Cardiac muscle cell (in vitro differentiated cells and primary cell): ENCODE results near the gene TMEM120B. TPM values are rescaled to one million over a fixed set of nuclear protein-coding genes. Genes with fewer than 3 reads are reported as not detected.

Source experiments
- DNase-seq, 2 donors: peaks; one replicate each; pipeline versions ENCODE4 v3.0.0 to v3.0.0-alpha.2; 2010 to 2017; ENCODE audit warnings: low read depth in 1 of 2, low spot score in 1 of 2
- H3K27ac ChIP-seq: fragments of 200-600 bp; sonication (generic); 2 replicates; pipeline ENCODE4 v1.5.1; 2016
- H3K27me3 ChIP-seq: fragments of 200-600 bp; sonication (generic); 2 replicates; pipeline ENCODE4 v1.6.0; 2016; ENCODE audit warnings: control low read depth
- H3K36me3 ChIP-seq: fragments of 200-600 bp; sonication (generic); 2 replicates; pipeline ENCODE4 v1.5.1; 2016; ENCODE audit warnings: control low read depth
- H3K4me1 ChIP-seq: fragments of 200-600 bp; sonication (generic); 2 replicates; pipeline ENCODE4 v1.8.1; 2017; ENCODE audit warnings: low read depth, mild to moderate bottlenecking, mixed run types
- H3K4me3 ChIP-seq: fragments of 200-600 bp; sonication (generic); 2 replicates; pipeline ENCODE4 v1.5.1; 2016; ENCODE audit warnings: mild to moderate bottlenecking
- H3K9me3 ChIP-seq: fragments of 200-600 bp; sonication (generic); 2 replicates; pipeline ENCODE4 v1.5.1; 2017; ENCODE audit warnings: low read depth, mild to moderate bottlenecking, control low read depth
- CTCF ChIP-seq: IDR thresholded peaks from 2 replicates; pipeline ENCODE4 v1.5.1; 2012; ENCODE audit warnings: low read depth, mild to moderate bottlenecking, low read length
- polyA plus RNA-seq: library from polyadenylated mRNA; unstranded; fragments of >200 nt; fragmentation: Nextera tagmentation; extraction: Ambion mirVana; gene quantifications from 2 replicates; pipeline ENCODE4 v1.2.1, GENCODE V29; 2016
- total RNA-seq: library from RNA; depleted of rRNA; stranded (reverse); fragments of >200 nt; gene quantifications from 2 replicates; pipeline ENCODE4 v1.2.3, GENCODE V29; 2016

The TMEM120B gene
- total and polyA plus RNA-seq, 2 experiments from 2014 or later, result 19.7 to 30.7 TPM

DNA sequence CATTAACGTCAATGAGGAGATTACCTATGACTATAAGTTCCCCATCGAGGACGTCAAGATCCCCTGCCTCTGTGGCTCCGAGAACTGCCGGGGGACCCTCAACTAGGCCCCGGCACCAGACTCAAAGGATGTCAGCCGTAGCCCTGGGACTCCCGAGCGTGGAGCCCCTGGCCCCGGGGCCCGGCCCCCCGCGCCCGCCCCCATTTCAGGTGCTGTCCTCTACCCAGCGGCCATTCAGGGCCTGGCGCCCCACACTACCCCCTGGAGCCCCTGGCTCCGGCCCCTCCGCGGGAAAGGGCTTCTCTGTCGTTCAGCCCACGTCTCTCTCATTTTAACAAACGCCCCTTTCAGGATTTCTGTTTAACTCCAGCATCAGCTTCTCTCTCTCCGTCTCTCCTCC lies 117.6 kb downstream of the TMEM120B start:
- Histone ChIP-seq H3K27me3 (no peaks in the 10 kb centered on the region), H3K4me3 (no peak overlapping the region), H3K9me3 (no peaks in the 10 kb centered on the region), H3K4me1 (peaks cover 5% of the 10 kb centered on the region), H3K27ac (peak overlapping the region; percentile 62), H3K36me3 (peaks cover 11% of the 10 kb centered on the region)
- no peak for TF ChIP-seq CTCF
- no peak for DNase-seq

- Histone ChIP-seq H3K4me1 (peaks cover 5% of the 10 kb centered on the region), H3K36me3 (peaks cover 11% of the 10 kb centered on the region), H3K27me3 (no peaks in the 10 kb centered on the region), H3K4me3 (no peak overlapping the region), H3K9me3 (no peaks in the 10 kb centered on the region), H3K27ac (peak overlapping the region; percentile 62)
- no peak for DNase-seq
- TF ChIP-seq CTCF, result no peak
These were observed 118.2 kb downstream of the TMEM120B start for GRCh38 chr12:121830588-121831265.

Other genes with a start within 250 kb of the TMEM120B start
- gene KDM2B, start 131.7 kb upstream of the TMEM120B start, total RNA-seq, result 70.5 and 82.1 TPM in 2 replicates
- 30.8 and 35.8 TPM in 2 replicates for gene KDM2B, start 131.7 kb upstream of the TMEM120B start, polyA plus RNA-seq
- 36.7 and 41.5 TPM in 2 replicates for gene ORAI1, start 86.2 kb upstream of the TMEM120B start, total RNA-seq
- 63.4 and 72.2 TPM in 2 replicates for gene ORAI1, start 86.2 kb upstream of the TMEM120B start, polyA plus RNA-seq
- 1.1 and 2.0 TPM in 2 replicates for gene MORN3, start 43.1 kb upstream of the TMEM120B start, total RNA-seq
- 1.6 and 2.8 TPM in 2 replicates for gene MORN3, start 43.1 kb upstream of the TMEM120B start, polyA plus RNA-seq
- gene RHOF, start 80.9 kb downstream of the TMEM120B start, total RNA-seq, result 30.0 and 56.3 TPM in 2 replicates
- gene RHOF, start 80.9 kb downstream of the TMEM120B start, polyA plus RNA-seq, result 21.5 and 27.4 TPM in 2 replicates
- 8.0 and 15.1 TPM in 2 replicates for gene SETD1B, start 91.3 kb downstream of the TMEM120B start, total RNA-seq
- 2.4 and 3.8 TPM in 2 replicates for gene SETD1B, start 91.3 kb downstream of the TMEM120B start, polyA plus RNA-seq
- not detected in 2 replicates for gene HPD, start 146.1 kb downstream of the TMEM120B start, total RNA-seq
- gene HPD, start 146.1 kb downstream of the TMEM120B start, polyA plus RNA-seq, result 0.16 TPM in 1 of 2 replicates, not detected in the other
- 130 and 132 TPM in 2 replicates for gene PSMD9, start 176.0 kb downstream of the TMEM120B start, total RNA-seq
- 78.4 and 110 TPM in 2 replicates for gene PSMD9, start 176.0 kb downstream of the TMEM120B start, polyA plus RNA-seq
- 1.1 and 3.8 TPM in 2 replicates for gene CFAP251, start 205.8 kb downstream of the TMEM120B start, total RNA-seq
- 0.31 and 1.7 TPM in 2 replicates for gene CFAP251, start 205.8 kb downstream of the TMEM120B start, polyA plus RNA-seq